K562 (cell line): Measurements from ENCODE around the gene SMAD7. TPM values are rescaled to one million over a fixed set of nuclear protein-coding genes. Genes with fewer than 3 reads are reported as not detected.

Experiments used
- ATAC-seq: fragments of 200-7000 bp; cut with Tn5 transposase; 3 replicates; pipeline ENCODE4 v1.9.1; 2020; ENCODE audit warnings: moderate library complexity
- BruUV-seq: library from RNA; stranded (reverse); fragments of 400-500 nt; replicated peaks from 2 replicates; lab custom pipeline; 2021; lab: Mats Ljungman, UMichigan
- CTCF ChIA-PET: fragments of 300-600 bp; formaldehyde crosslinking; extraction: SDS; loops from one replicate; lab custom pipeline; 2021; ENCODE audit warnings: low intra/inter-chr PET ratio; lab: Yijun Ruan, JAX
- POLR2A ChIA-PET: fragments of 300-600, 350-650 bp; sonication (Branson Sonifier 250); formaldehyde crosslinking; extraction: SDS; loops from one replicate; lab custom pipeline; 2021; ENCODE audit warnings: antibody characterized with exemption, inconsistent platforms; lab: Yijun Ruan, JAX
- DNase-seq, 4 experiments: peaks; one replicate each; pipeline versions ENCODE4 v3.0.0 to v3.0.0-alpha.2; 2011 to 2018; ENCODE audit warnings: low spot score in 3 of 4, mixed read lengths in 3 of 4; ENCODE audit errors: extremely low read depth in 1 of 4
- FAIRE-seq: peaks from 2 replicates; lab custom pipeline; 2011; peaks lifted over from hg19 to GRCh38; lab: Jason Lieb, UNC
- H2AFZ ChIP-seq: 2 replicates; pipeline ENCODE4 v1.6.0; 2011; ENCODE audit warnings: low read depth, low read length, control low read depth, inconsistent platforms
- H3K27ac ChIP-seq: fragments of 200-600 bp; 3 replicates; pipeline ENCODE4 v1.8.0; 2011; ENCODE audit warnings: low read depth, mild to moderate bottlenecking, control low read depth, inconsistent platforms, low read length, moderate library complexity, mixed read lengths; ENCODE audit errors: extremely low read depth
- H3K27me3 ChIP-seq, 2 experiments: fragments of 300-600 bp in 1 of 2; 2 replicates in 1 of 2; 3 replicates in 1 of 2; pipeline versions ENCODE4 v1.6.0 to v1.8.0; 2011; ENCODE audit warnings: inconsistent platforms in 2 of 2, low read length in 2 of 2, mild to moderate bottlenecking in 1 of 2, mixed read lengths in 1 of 2, moderate library complexity in 1 of 2; ENCODE audit not compliant: control insufficient read depth in 2 of 2, insufficient read depth in 2 of 2
- H3K36me3 ChIP-seq: fragments of 300-600 bp; 3 replicates; pipeline ENCODE4 v1.8.0; 2011; ENCODE audit warnings: mild to moderate bottlenecking, low read length, inconsistent platforms; ENCODE audit not compliant: control insufficient read depth, insufficient read depth
- H3K4me1 ChIP-seq, 2 experiments: fragments of 200-600 bp in 1 of 2; replicated peaks in 1 of 2; 2 replicates in 1 of 2; 3 replicates in 1 of 2; pipeline versions ENCODE4 v1.5.1 to v1.8.0; 2011; ENCODE audit warnings: inconsistent platforms in 2 of 2, low read length in 2 of 2, mild to moderate bottlenecking in 1 of 2, mixed read lengths in 1 of 2, moderate library complexity in 1 of 2; ENCODE audit not compliant: control insufficient read depth in 2 of 2, insufficient read depth in 2 of 2
- H3K4me2 ChIP-seq: 2 replicates; pipeline ENCODE4 v1.6.1; 2011; ENCODE audit warnings: low read length, control low read depth, inconsistent platforms, mixed read lengths; ENCODE audit not compliant: insufficient read depth
- H3K4me3 ChIP-seq: fragments of 200-600 bp; sonication (generic), shearing (Covaris generic); 2 replicates; pipeline ENCODE4 v1.5.1; 2016; ENCODE audit warnings: control low read depth, inconsistent platforms
- H3K79me2 ChIP-seq: fragments of 200-600 bp; 3 replicates; pipeline ENCODE4 v1.8.0; 2011; ENCODE audit warnings: low read length, inconsistent platforms; ENCODE audit not compliant: control insufficient read depth, insufficient read depth
- H3K9ac ChIP-seq, 2 experiments: 2 replicates each; pipeline versions ENCODE4 v1.6.0 to v1.6.1; 2011; ENCODE audit warnings: low read depth in 2 of 2, low read length in 2 of 2, control low read depth in 1 of 2, inconsistent platforms in 1 of 2, mild to moderate bottlenecking in 1 of 2, mixed read lengths in 1 of 2; ENCODE audit not compliant: insufficient read depth in 1 of 2
- H3K9me1 ChIP-seq: one replicate; pipeline ENCODE4 v1.6.0; 2011; ENCODE audit warnings: inconsistent platforms, mild to moderate bottlenecking, low read length, moderate library complexity; ENCODE audit not compliant: control insufficient read depth, insufficient read depth
- H3K9me3 ChIP-seq: replicated peaks from 2 replicates; pipeline ENCODE4 v1.5.1; 2011; ENCODE audit warnings: low read depth, low read length, inconsistent platforms; ENCODE audit not compliant: control insufficient read depth, insufficient read depth
- H4K20me1 ChIP-seq: replicated peaks from 2 replicates; pipeline ENCODE4 v1.6.1; 2011; ENCODE audit warnings: low read length, inconsistent platforms, mixed read lengths; ENCODE audit not compliant: control insufficient read depth, insufficient read depth
- GABPA ChIP-seq: fragments of 200-800 bp; sonication (Bioruptor generic); conservative IDR thresholded peaks from 2 replicates; pipeline ENCODE4 v1.6.1; 2016; ENCODE audit warnings: low read depth, missing genetic modification characterization, missing compliant biosample characterization
- HDAC6 ChIP-seq: IDR thresholded peaks from 2 replicates; pipeline ENCODE4 v1.6.1; 2012; ENCODE audit warnings: low read depth, mild to moderate bottlenecking, control low read depth, inconsistent platforms, low read length, moderate library complexity
- MBD2 ChIP-seq: sonication (generic); IDR thresholded peaks from 2 replicates; pipeline ENCODE4 v1.6.1; 2016; ENCODE audit warnings: low read depth, borderline replicate concordance
- ZNF184 ChIP-seq: sonication (generic); formaldehyde crosslinking; IDR thresholded peaks from 2 replicates; pipeline ENCODE4 v1.5.0; 2020; ENCODE audit warnings: missing genetic modification reagents
- WGBS: fragments of 100-300 bp; shearing (Covaris generic); methylation state at CpG from one replicate; pipeline ENCODE4 v1.1.6; 2016; ENCODE audit warnings: low coverage, mixed read lengths; ENCODE audit not compliant: insufficient coverage; ENCODE audit errors: missing lambda C conversion rate; 5-methylcytosine and 5-hydroxymethylcytosine counted together
- in situ Hi-C: fragments of 300-500 bp; cut with MboI; formaldehyde crosslinking; loops from 4 replicates; pipeline ENCODE4 v1.15.0; 2018; ENCODE audit warnings: inconsistent platforms, mixed read lengths
- intact Hi-C: fragments of 100-400 bp; cut with micrococcal nuclease; formaldehyde crosslinking; loops from 2 replicates; pipeline ENCODE4 v1.14.2; 2022
- polyA plus RNA-seq, 8 experiments: library from polyadenylated mRNA; depleted of rRNA in 4 of 8; stranded (reverse) in 5 of 8; unstranded in 3 of 8; fragments of >200 nt; fragmentation: Nextera tagmentation in 2 of 8; fragmentation: Illumina TruSeq in 1 of 8; extraction: Ambion mirVana in 2 of 8; extraction: Trizol in 1 of 8; gene quantifications; 2 replicates each; pipeline versions ENCODE4 v1.2.1 to v1.2.3, GENCODE V29; 2011 to 2014; ENCODE audit warnings: inconsistent platforms in 1 of 8, missing spikeins in 1 of 8
- total RNA-seq, 7 experiments: library from RNA; depleted of rRNA in 6 of 7; stranded (reverse); fragments of >200 nt in 6 of 7; fragmentation: Illumina TruSeq in 2 of 7; extraction: Trizol in 2 of 7; gene quantifications; 2 replicates each; pipeline versions ENCODE4 v1.2.1 to v1.2.3, GENCODE V29; 2011 to 2021; ENCODE audit warnings: low replicate concordance in 1 of 7
- TF ChIP-seq, protein P1 (sequence below), 2 experiments: IDR thresholded peaks; 2 replicates each; pipeline ENCODE4 v1.6.1; 2012; ENCODE audit warnings: improper control_type of control experiment in 2 of 2, low read depth in 2 of 2, low read length in 2 of 2, borderline replicate concordance in 1 of 2
- TF ChIP-seq, protein P2 (sequence below): sonication (generic); formaldehyde crosslinking; IDR thresholded peaks from 2 replicates; pipeline ENCODE4 v1.8.1; 2023; ENCODE audit warnings: missing genetic modification reagents, mild to moderate bottlenecking, borderline replicate concordance
- TF ChIP-seq, protein P3 (sequence below): sonication (generic); formaldehyde crosslinking; IDR thresholded peaks from 2 replicates; pipeline ENCODE4 v1.8.0; 2023; ENCODE audit warnings: missing genetic modification reagents, mild to moderate bottlenecking, borderline replicate concordance

SMAD7 gene
- total and polyA plus RNA-seq, 9 of the 15 experiments (the other 6 are each of a cell fraction or from before 2014, with no cell fraction given): 0.13 to 3.0 (median 1.6) TPM

DNA sequence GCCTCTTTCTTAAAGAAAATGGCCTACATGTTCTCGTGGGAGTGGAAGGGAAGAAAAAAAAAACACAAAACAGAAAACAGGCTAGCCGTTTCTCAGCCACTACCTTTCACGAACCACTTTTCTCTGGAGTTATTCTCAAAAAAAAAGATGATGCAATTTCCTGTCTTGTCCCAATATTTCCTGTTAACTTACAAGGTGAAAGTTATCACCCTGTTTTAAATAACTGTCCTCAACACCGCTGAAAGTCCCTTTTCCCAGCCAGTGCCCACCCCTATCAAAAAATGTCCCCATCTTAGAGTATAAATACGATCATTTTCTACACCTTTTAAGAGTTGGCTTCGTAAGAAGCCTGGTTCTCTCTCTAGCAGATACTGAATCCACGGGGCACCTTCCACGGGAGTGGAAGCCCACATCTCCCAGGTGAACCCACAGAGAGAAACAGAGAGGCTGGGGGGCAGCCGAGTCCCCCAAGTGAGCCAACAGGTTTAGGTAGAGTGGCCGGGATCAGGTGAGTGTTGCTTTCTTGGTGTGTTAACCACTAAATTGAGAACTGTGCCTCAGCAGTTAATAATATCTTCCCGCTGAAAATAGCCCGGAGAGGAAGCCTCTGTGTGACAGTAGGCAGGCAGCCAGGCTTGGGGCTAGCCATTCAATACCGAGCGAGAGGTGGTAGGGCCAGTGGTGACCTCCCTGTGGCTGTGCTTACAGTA lies 15.9 kb downstream of the SMAD7 start:
- no peaks in the 10 kb centered on the region for H3K79me2 ChIP-seq
- no peaks in the 10 kb centered on the region for H3K9me3 ChIP-seq
- H3K4me3 ChIP-seq: no peak overlapping the region
- CTCF ChIA-PET: no interaction called here
- in situ Hi-C loops: no loop called here
- FAIRE-seq (no peak), ATAC-seq (no peak), DNase-seq (no peak)
- POLR2A ChIA-PET: interaction anchor here (0.8 kb wide), 1 partner anchor 621 kb away, joined by 3 read pairs; no protein-coding TSS in a partner anchor
- H2AFZ ChIP-seq: peak overlapping the region; percentile 27
- peak overlapping the region; percentile 28 to 53; a peak in 2 of 4 replicates for H3K9ac ChIP-seq
- peak overlapping the region; percentile 47 for H3K27ac ChIP-seq
- no peaks in the 10 kb centered on the region for H4K20me1 ChIP-seq
- WGBS: 53% methylated on average over 10 of the region's 14 CpGs
- no TSS peak for BruUV-seq
- peaks cover 46 to 54% of the 10 kb centered on the region in 2 experiments for H3K4me1 ChIP-seq
- H3K27me3 ChIP-seq: no peaks in the 10 kb centered on the region
- H3K36me3 ChIP-seq: no peaks in the 10 kb centered on the region
- H3K4me2 ChIP-seq: no peak overlapping the region; the same call in 1 of the 2 replicates
- no peaks in the 10 kb centered on the region for H3K9me1 ChIP-seq
- intact Hi-C loops: no loop called here
- TF ChIP-seq, protein P1, sequence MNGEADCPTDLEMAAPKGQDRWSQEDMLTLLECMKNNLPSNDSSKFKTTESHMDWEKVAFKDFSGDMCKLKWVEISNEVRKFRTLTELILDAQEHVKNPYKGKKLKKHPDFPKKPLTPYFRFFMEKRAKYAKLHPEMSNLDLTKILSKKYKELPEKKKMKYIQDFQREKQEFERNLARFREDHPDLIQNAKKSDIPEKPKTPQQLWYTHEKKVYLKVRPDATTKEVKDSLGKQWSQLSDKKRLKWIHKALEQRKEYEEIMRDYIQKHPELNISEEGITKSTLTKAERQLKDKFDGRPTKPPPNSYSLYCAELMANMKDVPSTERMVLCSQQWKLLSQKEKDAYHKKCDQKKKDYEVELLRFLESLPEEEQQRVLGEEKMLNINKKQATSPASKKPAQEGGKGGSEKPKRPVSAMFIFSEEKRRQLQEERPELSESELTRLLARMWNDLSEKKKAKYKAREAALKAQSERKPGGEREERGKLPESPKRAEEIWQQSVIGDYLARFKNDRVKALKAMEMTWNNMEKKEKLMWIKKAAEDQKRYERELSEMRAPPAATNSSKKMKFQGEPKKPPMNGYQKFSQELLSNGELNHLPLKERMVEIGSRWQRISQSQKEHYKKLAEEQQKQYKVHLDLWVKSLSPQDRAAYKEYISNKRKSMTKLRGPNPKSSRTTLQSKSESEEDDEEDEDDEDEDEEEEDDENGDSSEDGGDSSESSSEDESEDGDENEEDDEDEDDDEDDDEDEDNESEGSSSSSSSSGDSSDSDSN (IDR thresholded peaks at IDR 0.05; ENCODE audit: borderline replicate concordance in 1 of 2, low read depth in 2 of 2, low read length in 2 of 2): no peak
- TF ChIP-seq, protein P2, sequence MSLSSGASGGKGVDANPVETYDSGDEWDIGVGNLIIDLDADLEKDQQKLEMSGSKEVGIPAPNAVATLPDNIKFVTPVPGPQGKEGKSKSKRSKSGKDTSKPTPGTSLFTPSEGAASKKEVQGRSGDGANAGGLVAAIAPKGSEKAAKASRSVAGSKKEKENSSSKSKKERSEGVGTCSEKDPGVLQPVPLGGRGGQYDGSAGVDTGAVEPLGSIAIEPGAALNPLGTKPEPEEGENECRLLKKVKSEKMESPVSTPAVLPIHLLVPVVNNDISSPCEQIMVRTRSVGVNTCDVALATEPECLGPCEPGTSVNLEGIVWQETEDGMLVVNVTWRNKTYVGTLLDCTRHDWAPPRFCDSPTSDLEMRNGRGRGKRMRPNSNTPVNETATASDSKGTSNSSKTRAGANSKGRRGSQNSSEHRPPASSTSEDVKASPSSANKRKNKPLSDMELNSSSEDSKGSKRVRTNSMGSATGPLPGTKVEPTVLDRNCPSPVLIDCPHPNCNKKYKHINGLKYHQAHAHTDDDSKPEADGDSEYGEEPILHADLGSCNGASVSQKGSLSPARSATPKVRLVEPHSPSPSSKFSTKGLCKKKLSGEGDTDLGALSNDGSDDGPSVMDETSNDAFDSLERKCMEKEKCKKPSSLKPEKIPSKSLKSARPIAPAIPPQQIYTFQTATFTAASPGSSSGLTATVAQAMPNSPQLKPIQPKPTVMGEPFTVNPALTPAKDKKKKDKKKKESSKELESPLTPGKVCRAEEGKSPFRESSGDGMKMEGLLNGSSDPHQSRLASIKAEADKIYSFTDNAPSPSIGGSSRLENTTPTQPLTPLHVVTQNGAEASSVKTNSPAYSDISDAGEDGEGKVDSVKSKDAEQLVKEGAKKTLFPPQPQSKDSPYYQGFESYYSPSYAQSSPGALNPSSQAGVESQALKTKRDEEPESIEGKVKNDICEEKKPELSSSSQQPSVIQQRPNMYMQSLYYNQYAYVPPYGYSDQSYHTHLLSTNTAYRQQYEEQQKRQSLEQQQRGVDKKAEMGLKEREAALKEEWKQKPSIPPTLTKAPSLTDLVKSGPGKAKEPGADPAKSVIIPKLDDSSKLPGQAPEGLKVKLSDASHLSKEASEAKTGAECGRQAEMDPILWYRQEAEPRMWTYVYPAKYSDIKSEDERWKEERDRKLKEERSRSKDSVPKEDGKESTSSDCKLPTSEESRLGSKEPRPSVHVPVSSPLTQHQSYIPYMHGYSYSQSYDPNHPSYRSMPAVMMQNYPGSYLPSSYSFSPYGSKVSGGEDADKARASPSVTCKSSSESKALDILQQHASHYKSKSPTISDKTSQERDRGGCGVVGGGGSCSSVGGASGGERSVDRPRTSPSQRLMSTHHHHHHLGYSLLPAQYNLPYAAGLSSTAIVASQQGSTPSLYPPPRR: no peak
- TF ChIP-seq MBD2 (no peak), ZNF184 (CRISPR knock-in tag) (no peak), HDAC6 (no peak), GABPA (tag) (peak; percentile 78)
- TF ChIP-seq, protein P3, sequence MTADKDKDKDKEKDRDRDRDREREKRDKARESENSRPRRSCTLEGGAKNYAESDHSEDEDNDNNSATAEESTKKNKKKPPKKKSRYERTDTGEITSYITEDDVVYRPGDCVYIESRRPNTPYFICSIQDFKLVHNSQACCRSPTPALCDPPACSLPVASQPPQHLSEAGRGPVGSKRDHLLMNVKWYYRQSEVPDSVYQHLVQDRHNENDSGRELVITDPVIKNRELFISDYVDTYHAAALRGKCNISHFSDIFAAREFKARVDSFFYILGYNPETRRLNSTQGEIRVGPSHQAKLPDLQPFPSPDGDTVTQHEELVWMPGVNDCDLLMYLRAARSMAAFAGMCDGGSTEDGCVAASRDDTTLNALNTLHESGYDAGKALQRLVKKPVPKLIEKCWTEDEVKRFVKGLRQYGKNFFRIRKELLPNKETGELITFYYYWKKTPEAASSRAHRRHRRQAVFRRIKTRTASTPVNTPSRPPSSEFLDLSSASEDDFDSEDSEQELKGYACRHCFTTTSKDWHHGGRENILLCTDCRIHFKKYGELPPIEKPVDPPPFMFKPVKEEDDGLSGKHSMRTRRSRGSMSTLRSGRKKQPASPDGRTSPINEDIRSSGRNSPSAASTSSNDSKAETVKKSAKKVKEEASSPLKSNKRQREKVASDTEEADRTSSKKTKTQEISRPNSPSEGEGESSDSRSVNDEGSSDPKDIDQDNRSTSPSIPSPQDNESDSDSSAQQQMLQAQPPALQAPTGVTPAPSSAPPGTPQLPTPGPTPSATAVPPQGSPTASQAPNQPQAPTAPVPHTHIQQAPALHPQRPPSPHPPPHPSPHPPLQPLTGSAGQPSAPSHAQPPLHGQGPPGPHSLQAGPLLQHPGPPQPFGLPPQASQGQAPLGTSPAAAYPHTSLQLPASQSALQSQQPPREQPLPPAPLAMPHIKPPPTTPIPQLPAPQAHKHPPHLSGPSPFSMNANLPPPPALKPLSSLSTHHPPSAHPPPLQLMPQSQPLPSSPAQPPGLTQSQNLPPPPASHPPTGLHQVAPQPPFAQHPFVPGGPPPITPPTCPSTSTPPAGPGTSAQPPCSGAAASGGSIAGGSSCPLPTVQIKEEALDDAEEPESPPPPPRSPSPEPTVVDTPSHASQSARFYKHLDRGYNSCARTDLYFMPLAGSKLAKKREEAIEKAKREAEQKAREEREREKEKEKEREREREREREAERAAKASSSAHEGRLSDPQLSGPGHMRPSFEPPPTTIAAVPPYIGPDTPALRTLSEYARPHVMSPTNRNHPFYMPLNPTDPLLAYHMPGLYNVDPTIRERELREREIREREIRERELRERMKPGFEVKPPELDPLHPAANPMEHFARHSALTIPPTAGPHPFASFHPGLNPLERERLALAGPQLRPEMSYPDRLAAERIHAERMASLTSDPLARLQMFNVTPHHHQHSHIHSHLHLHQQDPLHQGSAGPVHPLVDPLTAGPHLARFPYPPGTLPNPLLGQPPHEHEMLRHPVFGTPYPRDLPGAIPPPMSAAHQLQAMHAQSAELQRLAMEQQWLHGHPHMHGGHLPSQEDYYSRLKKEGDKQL: no peak
